ENCODE measurements around the gene RBFOX1.
A peak's percentile ranks its signal among the peaks of the same experiment; 100 is the strongest.

The RBFOX1 gene

GRCh38 chr16:7332611-7333010 lies at the start of gene RBFOX1:
Gene RBFOX1 (plus strand): TSS chr16:7332845.
- DNase-seq: no peak

GRCh38 chr16:7284780-7285179 lies 47.9 kb upstream of the RBFOX1 start:
- no peak for DNase-seq

- DNase-seq: no peak
Observed at GRCh38 chr16:7285520-7285919, 47.1 kb upstream of the RBFOX1 start.

GRCh38 chr16:7289299-7289698 lies 43.3 kb upstream of the RBFOX1 start:
- DNase-seq: no peak

GRCh38 chr16:7290682-7291081 lies 42.0 kb upstream of the RBFOX1 start:
- DNase-seq: no peak

GRCh38 chr16:7294020-7294419 lies 38.6 kb upstream of the RBFOX1 start:
- no peak for DNase-seq

GRCh38 chr16:7303052-7303610 lies 29.5 kb upstream of the RBFOX1 start:
- DNase-seq: no peak

- DNase-seq: no peak
Observed at GRCh38 chr16:7303660-7304200, 28.9 kb upstream of the RBFOX1 start.

GRCh38 chr16:7304279-7304678 lies 28.4 kb upstream of the RBFOX1 start:
- DNase-seq: no peak

- no peak for DNase-seq
Observed at GRCh38 chr16:7304958-7305357, 27.7 kb upstream of the RBFOX1 start.

- no peak for DNase-seq
Observed at GRCh38 chr16:7313170-7313569, 19.5 kb upstream of the RBFOX1 start.

GRCh38 chr16:7314163-7314562 lies 18.5 kb upstream of the RBFOX1 start:
- no peak for DNase-seq

GRCh38 chr16:7315813-7316212 lies 16.8 kb upstream of the RBFOX1 start:
- DNase-seq: no peak

- DNase-seq: no peak
Observed at GRCh38 chr16:7316281-7316888, 16.3 kb upstream of the RBFOX1 start.

GRCh38 chr16:7317982-7318381 lies 14.7 kb upstream of the RBFOX1 start:
- no peak for DNase-seq

GRCh38 chr16:7318686-7319085 lies 14.0 kb upstream of the RBFOX1 start:
- DNase-seq: peak in 1 of 2 donors; percentile 32

GRCh38 chr16:7319514-7319913 lies 13.1 kb upstream of the RBFOX1 start:
- DNase-seq: no peak

GRCh38 chr16:7321661-7322060 lies 11.0 kb upstream of the RBFOX1 start:
- no peak for DNase-seq

GRCh38 chr16:7324321-7324720 lies 8.3 kb upstream of the RBFOX1 start:
- DNase-seq: no peak

GRCh38 chr16:7325834-7326233 lies 6.8 kb upstream of the RBFOX1 start:
- no peak for DNase-seq

- no peak for DNase-seq
Observed at GRCh38 chr16:7330709-7331108, 1.9 kb upstream of the RBFOX1 start.

GRCh38 chr16:7331997-7332396 lies 648 bp upstream of the RBFOX1 start:
- DNase-seq: no peak

GRCh38 chr16:7333180-7333725 lies 608 bp downstream of the RBFOX1 start:
- DNase-seq: no peak

- DNase-seq: no peak
Observed at GRCh38 chr16:7334801-7335560, 2.3 kb downstream of the RBFOX1 start.
